GM21515 (cell line): Measurements from ENCODE around the gene DRAP1.

Experiments used
- ATAC-seq: cut with Tn5 transposase; IDR thresholded peaks from one replicate; pipeline ENCODE4 v1.9.1; 2021; ENCODE audit not compliant: unreplicated experiment

Gene DRAP1, protein sequence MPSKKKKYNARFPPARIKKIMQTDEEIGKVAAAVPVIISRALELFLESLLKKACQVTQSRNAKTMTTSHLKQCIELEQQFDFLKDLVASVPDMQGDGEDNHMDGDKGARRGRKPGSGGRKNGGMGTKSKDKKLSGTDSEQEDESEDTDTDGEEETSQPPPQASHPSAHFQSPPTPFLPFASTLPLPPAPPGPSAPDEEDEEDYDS

DNA sequence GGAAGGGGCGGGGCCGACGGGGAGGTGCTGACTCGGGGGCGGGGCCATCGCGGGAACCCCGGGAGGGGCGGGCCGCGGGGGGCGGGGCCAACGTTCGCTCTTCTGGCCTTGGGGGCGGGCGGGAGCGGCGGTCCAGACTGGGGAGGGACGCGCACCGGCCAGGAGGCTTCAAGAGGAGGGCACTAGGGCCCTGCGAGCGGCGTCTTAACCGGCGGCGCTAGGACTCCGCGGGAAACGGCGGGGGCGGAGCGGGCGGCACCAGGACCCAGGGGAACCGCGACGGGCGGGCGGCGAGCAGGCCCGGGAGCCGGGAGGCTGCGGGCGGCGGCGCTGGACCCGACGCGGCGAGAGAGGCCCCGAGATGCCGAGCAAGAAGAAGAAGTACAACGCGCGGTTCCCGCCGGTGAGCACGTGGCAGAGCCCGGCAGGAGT is at the start of gene DRAP1:
Gene DRAP1, plus strand, starts transcription at position 286 of the 432 bp plus-strand sequence. Its CDS starts 76 bp downstream, at position 362.
- ATAC-seq = peak; percentile 79

DNA sequence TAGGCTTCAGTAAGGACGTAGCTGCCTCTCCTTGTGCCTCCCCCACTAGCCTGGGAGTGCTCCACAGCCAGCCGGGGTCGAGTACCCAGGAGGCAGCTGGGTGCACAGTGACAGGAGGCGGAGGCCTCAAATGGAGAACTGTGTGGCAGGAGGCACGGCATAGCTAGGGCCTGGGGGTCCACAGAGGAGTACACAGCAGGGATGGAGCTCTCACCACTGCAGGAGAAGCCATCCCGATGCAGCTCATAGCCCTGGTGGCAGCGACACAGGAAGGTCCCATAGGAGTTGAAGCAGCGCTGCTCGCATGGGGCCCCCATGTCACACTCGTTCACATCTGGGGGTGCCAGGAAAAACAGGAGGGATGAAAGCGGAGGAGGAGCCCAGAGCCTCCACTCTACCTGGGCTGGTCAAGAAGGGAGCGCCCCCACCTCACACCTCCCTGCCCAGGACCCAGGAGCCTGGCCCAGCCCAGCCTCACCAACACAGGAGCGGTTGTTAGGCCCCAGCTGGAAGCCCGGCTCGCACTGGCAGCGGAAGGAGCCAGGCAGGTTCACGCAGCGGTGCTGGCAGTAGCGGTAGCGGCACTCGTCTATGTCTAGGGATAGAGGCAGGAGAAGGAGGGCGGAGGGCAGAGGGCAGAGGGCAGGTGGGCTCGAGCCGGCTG is 49.5 kb upstream of the DRAP1 start:
- ATAC-seq = no peak

DNA sequence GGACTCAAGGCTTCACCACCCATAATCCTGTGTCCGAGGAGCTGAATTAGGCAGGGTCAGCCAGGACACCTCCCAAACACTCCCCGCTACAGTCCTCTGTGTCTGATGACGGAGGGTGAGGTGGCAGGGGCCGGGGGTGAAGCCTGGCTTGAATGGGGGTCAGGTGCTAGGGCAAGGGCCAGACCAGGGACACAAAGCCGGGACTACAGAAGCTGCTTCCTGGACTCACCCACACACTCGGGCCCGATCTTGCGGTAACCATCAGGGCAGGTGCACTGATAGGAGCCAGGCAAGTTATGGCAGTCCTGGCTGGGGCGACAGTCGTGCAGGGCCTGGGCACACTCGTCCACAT is 48.9 kb upstream of the DRAP1 start:
- ATAC-seq = no peak

DNA sequence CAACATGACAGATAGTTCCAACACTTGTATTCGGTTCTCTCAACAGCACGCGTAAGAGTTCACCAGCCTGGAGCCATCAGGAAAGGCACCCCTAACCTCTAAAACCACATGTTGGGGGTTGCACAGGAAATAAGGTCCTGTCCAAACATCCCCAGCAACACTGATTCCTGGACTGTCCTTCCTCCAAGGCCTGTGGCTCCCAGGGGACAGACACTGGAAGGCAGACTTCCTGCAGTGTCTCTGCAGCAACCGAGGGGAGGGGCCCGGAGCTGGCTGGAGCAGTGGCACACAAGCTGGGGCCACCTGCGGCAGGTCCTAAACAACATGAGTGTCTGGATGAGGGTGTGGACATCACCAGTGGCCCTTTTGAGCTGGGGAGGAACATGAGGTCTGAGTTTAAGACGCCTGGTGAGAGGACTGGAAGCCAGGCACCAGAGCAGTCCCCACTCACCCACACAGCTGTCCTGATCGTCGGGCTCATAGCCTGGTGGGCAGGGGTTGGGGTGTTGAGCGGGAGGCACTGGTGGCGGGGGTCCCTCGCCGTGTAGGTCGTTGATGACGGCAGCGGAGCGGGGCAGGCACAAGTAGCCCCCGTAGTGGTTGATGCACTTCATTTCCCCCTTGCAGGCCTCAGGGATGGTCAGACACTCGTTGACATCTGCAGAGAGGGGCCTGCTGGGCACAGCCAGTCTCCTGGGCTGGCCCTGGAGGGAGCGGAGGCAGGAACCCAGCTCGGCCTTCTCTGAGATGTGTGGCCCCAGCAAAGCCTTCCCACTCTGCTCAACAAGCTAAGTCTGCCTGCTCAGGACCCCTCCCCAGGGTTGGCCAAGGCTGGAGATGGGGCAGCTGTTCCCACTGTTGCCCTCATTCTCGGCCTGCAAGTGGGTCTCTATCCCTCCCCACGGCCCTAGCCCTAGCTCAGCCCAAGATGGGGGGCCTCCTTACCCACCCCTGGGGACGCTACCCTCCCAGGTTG is 48.2 kb upstream of the DRAP1 start:
- no peak for ATAC-seq

DNA sequence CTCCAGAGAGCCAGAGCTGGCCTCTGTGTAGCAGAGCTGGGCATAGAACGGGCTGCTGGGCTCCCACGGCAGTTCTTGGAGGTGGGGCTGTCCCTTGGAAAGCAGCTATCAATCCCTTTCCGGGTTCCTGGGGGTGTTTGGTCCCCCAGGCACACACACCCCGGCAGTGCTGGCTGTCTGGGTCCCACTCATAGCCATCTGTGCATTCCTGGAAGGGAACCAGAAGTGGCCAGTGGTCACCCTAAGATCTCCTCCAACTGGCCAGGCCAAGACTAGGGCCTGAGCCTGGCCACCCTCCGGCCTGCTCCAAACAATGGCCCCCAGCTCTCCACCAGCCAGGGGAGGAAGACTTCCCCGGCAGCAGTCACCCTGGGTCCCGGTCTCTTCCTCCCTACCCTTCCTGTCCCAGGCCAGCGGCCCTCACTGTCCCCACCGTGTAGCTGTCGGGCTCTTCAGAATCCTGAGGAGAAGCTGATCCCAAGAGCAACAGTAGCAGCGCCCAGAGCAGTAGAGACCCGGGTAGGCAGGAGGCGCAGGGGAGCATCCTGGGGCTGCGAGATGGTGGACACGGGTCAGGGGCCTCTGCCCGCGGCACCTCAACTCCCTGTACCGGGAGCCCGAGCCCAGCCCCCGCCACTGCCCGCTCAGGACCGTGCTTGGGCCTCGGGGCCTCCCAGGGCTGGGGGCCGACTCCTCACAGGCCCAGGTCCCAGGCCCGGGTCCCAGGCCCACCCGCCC is 47.2 kb upstream of the DRAP1 start:
- no peak for ATAC-seq

DNA sequence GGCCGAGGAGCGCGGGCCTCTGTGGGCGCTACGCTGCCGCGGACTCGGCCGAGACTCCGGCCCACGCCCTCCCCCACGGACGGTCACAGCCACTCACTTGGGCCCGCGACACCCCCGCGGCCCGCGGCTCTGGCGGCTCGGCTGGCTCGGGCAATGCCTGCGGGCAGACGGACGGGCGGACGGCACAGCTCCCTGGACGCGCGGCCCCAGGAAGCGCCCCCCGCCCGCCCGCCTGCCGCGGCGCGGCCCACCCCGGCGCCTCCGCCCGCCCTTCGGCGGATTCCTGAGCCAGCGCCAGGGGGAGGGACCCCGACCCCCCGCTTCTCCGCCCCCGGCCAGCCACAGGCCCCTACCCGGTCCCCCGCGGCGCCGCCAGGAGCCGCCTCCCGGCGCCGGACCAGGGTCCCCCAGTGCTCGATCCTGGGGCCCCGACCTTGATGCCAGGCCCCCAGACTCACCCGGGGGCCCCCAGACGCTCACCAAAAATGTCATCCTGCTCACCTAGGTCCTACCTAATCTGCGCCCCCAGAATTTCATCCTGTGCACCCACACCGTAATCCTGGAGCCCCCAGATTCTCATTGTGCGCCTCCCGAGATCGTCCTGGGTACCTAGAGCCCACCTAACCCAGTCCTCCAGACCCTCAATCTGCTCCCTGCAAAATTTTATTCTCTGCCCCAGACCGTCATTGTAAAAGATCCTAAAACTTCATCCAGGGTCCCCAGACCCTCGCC is 46.5 kb upstream of the DRAP1 start, which contains the start of gene EFEMP2:
Gene EFEMP2, minus strand, starts transcription at position 215 of the 732 bp plus-strand sequence. CDS start 446 bp downstream, outside the sequence.
- no peak for ATAC-seq

DNA sequence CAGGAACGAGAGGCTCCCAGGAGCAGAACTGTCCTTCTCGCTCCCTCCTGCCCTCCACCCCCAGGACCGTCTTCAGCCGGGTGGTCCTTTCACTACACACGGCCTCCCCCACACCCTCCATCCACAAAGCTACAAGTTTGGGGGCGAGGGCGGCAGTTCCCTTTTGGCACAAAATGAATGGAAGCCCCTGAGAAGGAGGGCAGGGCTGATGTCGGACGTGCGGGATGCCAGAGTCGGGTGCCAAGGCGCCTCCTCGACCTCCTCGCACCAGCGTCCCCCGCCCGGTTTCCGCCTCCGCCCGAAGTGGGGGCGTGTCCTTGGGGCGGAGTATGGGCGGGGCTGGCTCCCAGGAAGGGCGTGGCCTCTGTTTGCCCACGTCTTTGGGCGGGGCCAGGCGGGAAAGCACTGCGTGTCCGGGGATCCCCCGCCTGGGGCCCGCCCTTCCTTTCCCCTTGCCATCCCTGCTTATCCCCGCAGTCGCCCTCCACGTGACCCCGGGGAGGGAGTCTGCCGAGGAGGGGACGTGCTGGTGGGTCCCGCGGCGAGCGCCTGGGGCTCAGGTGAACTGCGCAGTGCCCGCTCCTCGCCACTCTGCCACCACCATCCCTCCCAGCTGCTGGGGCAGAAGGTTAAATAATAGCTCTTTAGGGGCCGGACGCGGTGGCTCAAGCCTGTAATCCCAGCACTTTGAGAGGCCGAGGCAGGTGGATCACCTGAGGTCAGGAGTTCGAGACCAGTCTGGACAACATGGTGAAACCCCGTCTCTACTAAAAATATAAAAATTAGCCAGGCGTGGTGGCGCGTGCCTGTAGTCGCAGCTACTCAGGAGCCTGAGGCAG is 45.7 kb upstream of the DRAP1 start:
- ATAC-seq = peak; percentile 63

DNA sequence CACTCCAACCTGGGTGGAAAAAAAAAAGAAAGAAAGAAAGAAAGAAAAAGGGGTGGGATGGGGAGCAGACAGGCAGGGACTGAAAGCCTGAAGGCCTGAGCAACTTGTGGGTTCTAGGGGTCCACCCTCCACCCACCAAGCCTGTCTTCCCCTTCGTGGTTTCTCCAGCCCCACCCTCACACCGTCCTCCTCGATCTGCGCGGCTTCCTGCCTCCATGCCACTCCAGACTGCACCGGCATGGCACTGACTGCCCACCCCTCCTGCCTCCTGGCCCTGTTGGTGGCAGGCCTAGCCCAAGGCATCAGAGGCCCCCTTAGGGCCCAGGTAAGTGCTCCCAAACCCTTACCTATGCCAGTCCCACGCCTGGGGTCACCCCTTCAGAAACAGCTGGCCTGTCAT is 39.6 kb upstream of the DRAP1 start, which contains the start of gene CTSW:
Gene CTSW, plus strand, starts transcription at position 221 of the 400 bp plus-strand sequence. Its CDS starts 18 bp downstream, at position 239.
- no peak for ATAC-seq

DNA sequence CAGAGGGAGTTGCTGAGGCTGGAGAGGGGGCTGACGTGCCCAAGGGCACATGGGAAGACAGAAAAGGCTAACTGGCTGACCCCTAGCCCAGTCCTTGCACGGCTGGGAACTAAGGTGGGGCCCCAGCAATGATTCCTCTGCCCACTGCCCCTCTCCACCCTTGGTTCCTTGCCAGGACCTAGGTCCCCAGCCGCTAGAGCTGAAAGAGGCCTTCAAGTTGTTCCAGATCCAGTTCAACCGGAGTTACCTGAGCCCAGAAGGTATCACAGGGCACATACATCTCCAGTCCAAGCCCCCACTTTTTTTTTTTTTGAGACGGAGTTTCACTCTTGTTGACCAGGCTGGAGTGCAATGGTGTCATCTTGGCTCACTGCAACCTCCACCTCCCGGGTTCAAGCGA is 39.2 kb upstream of the DRAP1 start:
- ATAC-seq = no peak

DNA sequence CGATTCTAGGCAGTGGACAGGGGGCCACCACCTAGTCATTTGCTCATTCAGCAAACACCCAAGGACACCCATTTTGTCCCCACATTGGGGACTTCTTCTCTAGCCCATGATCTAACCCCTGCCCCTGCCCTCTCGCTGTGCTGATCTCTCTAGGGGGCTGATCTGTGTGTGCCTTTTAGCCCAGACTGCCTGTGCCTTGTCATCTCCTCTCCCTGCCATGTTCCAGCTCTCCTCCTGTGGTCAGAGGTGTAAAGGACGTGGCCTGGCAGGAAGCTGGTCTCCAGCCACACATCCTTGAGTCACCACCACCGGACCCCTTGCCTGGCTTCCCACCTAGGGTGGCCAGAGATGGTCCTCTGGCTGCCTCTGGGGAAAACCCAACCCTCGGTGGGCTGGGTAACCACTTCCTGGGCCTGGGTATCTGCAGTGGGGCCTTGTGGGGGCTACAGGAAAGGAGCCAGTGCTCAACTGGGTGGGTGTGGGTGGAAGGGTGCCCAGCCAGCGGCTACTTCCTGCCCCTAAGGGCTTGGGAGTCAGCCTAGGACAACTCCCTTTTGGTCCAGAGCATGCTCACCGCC is 38.3 kb upstream of the DRAP1 start:
- ATAC-seq = no peak

DNA sequence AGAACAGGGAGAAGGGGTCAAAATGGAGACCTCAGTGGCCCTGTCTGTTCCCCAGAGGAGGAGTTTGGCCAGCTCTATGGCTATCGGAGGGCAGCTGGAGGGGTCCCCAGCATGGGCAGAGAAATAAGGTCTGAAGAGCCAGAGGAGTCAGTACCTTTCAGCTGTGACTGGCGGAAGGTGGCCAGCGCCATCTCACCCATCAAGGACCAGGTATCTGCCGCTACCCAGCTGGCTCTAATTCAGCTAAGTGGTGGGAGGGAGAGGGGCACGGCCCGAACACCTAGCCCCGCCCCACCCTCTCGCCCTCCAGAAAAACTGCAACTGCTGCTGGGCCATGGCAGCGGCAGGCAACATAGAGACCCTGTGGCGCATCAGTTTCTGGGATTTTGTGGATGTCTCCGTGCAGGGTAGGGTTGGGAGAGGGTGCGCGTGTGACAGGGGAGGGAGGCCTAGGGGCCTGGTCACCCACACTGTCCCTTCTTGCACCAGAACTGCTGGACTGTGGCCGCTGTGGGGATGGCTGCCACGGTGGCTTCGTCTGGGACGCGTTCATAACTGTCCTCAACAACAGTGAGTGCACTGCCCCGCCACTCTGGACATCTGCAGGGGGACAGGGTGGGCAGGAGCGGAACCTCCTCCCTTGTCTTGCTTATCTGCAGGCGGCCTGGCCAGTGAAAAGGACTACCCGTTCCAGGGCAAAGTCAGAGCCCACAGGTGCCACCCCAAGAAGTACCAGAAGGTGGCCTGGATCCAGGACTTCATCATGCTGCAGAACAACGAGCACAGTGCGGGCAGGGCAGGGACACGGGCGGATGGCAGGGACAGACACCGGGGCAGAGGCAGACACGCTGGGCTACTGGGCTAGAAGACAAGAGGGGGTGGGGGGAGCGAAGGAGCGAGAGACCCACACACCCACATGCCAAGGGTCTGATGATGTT is 36.8 kb upstream of the DRAP1 start:
- no peak for ATAC-seq

DNA sequence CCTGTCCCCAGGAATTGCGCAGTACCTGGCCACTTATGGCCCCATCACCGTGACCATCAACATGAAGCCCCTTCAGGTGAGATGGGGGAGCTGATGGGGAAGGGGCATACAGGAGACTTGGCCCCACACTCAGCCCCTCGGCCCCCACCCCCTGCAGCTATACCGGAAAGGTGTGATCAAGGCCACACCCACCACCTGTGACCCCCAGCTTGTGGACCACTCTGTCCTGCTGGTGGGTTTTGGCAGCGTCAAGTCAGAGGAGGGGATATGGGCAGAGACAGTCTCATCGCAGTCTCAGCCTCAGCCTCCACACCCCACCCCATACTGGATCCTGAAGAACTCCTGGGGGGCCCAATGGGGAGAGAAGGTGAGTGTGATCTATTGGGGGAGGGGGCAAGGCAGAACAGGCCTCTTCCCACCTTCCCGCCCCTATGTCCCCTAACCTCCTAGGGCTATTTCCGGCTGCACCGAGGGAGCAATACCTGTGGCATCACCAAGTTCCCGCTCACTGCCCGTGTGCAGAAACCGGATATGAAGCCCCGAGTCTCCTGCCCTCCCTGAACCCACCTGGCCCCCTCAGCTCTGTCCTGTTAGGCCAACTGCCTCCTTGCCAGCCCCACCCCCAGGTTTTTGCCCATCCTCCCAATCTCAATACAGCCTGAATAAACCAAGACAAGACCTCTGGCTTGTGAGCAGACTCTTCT is 36.0 kb upstream of the DRAP1 start:
- no peak for ATAC-seq

DNA sequence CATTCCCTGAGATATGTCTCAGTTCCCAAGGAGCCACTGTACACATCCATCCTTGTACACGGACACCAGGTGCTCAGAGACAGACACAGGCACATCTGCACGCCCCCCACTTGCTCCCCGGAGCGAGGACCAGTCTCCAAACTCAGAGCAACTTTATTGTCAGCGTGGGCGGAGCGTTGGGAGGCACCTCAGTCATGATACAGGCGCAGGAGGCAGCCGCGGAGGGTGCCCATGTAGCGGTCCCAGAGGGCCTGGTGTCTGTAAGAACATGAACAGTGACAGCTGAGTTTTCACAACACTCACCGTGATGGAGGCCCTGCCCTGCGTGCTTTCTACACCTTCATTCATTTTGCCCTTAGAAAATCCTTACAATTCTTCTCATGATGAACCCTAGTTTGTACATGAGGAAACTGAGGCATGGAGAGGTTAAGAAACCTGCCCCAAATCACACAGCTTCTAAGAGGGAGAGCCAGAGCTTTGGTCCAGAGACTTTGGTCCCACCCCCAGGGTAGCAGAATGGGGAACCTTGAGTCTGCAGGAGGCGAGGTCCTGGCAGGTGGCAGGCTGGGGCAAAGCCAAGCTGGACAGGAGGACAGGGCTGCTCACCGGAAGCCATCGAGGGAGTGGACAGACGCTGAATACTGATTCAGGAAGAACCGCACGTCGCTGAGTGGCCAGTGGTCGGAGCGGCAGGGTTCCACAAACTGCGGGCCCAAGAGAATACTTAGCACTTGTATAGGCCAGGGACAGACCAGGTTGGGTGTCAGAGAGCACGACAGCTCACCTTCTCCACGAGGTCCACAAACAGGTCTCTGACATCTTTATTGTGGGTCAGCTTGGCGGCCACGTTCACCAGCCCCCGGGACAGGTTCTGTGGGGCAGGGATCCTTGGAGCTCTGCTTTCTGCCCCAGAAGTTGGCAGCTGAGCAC is 35.2 kb upstream of the DRAP1 start:
- no peak for ATAC-seq

DNA sequence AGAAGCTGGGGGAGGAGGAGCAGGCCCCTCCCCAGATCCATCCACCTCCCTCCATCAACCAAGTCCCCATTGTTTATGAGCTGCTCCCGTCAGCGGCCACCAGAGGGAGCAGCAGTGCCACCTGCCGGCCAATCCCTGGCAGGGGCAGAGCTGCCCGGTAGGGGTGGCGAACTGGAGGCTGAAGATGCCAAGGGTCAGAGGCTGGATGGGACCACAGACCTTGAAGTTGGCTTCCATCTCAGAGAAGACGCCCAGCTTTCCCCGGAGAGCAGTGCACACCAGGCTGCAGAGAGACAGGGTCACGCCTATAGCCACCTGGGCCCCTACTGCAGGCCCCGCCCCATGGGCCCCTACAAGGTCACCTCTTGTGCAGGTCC is 34.5 kb upstream of the DRAP1 start:
- ATAC-seq = no peak

DNA sequence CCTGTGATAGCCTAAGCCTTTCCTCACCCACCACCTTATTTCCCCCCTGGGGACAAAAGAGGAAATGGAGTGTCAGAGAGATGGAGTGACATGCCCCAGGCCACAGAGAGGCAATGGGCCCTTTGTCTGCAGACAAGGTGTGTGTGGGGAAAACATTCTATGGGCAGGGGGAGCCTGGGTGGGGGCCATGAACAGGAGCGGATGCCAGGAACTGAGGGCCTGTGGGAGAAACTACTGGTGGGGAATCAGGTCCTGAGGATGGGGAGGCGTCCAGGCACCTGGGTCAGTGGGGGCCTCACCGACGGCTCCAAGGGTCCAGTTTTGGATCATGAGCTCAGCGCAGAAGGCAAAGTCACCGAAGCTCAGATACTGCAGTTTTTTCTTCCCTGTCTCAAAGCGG is 34.0 kb upstream of the DRAP1 start:
- no peak for ATAC-seq
